GM19328 (cell line): Measurements from ENCODE around the gene COL27A1.

Experiments
- ATAC-seq: cut with Tn5 transposase; IDR thresholded peaks from one replicate; pipeline ENCODE4 v1.9.1; 2021; ENCODE audit warnings: mild to moderate bottlenecking, moderate library complexity; ENCODE audit not compliant: unreplicated experiment

The COL27A1 gene

GRCh38 chr9:114202849-114203248 lies 47.5 kb downstream of the COL27A1 start:
- no peak for ATAC-seq

GRCh38 chr9:114203410-114204140 lies 48.2 kb downstream of the COL27A1 start:
- ATAC-seq = no peak

GRCh38 chr9:114204265-114204664 lies 48.9 kb downstream of the COL27A1 start:
- no peak for ATAC-seq

GRCh38 chr9:114205171-114206015 lies 50.1 kb downstream of the COL27A1 start:
- ATAC-seq = no peak

- ATAC-seq = no peak
These were observed 51.0 kb downstream of the COL27A1 start for GRCh38 chr9:114206221-114206789.

- no peak for ATAC-seq
These were observed 51.9 kb downstream of the COL27A1 start for GRCh38 chr9:114207034-114207810.

- no peak for ATAC-seq
These were observed 52.5 kb downstream of the COL27A1 start for GRCh38 chr9:114207845-114208244.

- ATAC-seq = no peak
These were observed 53.8 kb downstream of the COL27A1 start for GRCh38 chr9:114209151-114209550.

- ATAC-seq = no peak
These were observed 54.8 kb downstream of the COL27A1 start for GRCh38 chr9:114210136-114210535.

- ATAC-seq = no peak
These were observed 55.4 kb downstream of the COL27A1 start for GRCh38 chr9:114210691-114211276.

GRCh38 chr9:114212826-114213225 lies 57.5 kb downstream of the COL27A1 start:
- no peak for ATAC-seq

GRCh38 chr9:114213566-114213965 lies 58.2 kb downstream of the COL27A1 start:
- no peak for ATAC-seq

- ATAC-seq = no peak
These were observed 58.8 kb downstream of the COL27A1 start for GRCh38 chr9:114214181-114214580.

- no peak for ATAC-seq
These were observed 59.5 kb downstream of the COL27A1 start for GRCh38 chr9:114214686-114215414.

- ATAC-seq = no peak
These were observed 60.7 kb downstream of the COL27A1 start for GRCh38 chr9:114216081-114216480.

GRCh38 chr9:114216976-114217375 lies 61.6 kb downstream of the COL27A1 start:
- ATAC-seq = no peak

- no peak for ATAC-seq
These were observed 63.2 kb downstream of the COL27A1 start for GRCh38 chr9:114218264-114219120.

GRCh38 chr9:114220061-114220541 lies 64.8 kb downstream of the COL27A1 start:
- no peak for ATAC-seq
